Loucy (cell line): ENCODE results near the gene LMO7.

Experiments used
- H2AFZ ChIP-seq: fragments of 200-600 bp; sonication (generic); 2 replicates; pipeline ENCODE4 v1.6.0; 2016; ENCODE audit warnings: antibody characterized with exemption, mild to moderate bottlenecking, low read length, moderate library complexity
- H3F3A ChIP-seq: fragments of 200-600 bp; 2 replicates; pipeline ENCODE4 v1.6.0; 2016; ENCODE audit warnings: antibody characterized with exemption, low read depth, mild to moderate bottlenecking
- H3K27me3 ChIP-seq: fragments of 200-600 bp; sonication (generic); 2 replicates; pipeline ENCODE4 v1.6.1; 2014; ENCODE audit warnings: low read length, mild to moderate bottlenecking; ENCODE audit not compliant: insufficient read depth, poor library complexity, severe bottlenecking
- H3K36me3 ChIP-seq: fragments of 200-600 bp; sonication (generic); 2 replicates; pipeline ENCODE4 v1.6.1; 2016; ENCODE audit warnings: low read length; ENCODE audit not compliant: insufficient read depth
- H3K4me1 ChIP-seq: fragments of 200-600 bp; sonication (generic); 2 replicates; pipeline ENCODE4 v1.5.1; 2014; ENCODE audit warnings: low read length, mild to moderate bottlenecking; ENCODE audit not compliant: insufficient read depth, poor library complexity, severe bottlenecking
- H3K4me2 ChIP-seq: fragments of 200-600 bp; sonication (generic); 2 replicates; pipeline ENCODE4 v1.6.0; 2014; ENCODE audit warnings: antibody characterized with exemption, low read length, low read depth, mild to moderate bottlenecking; ENCODE audit not compliant: poor library complexity, severe bottlenecking
- H3K4me3 ChIP-seq: fragments of 200-600 bp; sonication (generic); 2 replicates; pipeline ENCODE4 v1.5.1; 2014; ENCODE audit warnings: low read length, mild to moderate bottlenecking, mixed read lengths; ENCODE audit not compliant: poor library complexity, severe bottlenecking
- H3K79me2 ChIP-seq: fragments of 200-600 bp; sonication (generic); 2 replicates; pipeline ENCODE4 v1.6.1; 2014; ENCODE audit warnings: low read length; ENCODE audit not compliant: insufficient read depth
- H3K9ac ChIP-seq: fragments of 200-600 bp; sonication (generic); 2 replicates; pipeline ENCODE4 v1.6.0; 2014; ENCODE audit warnings: mild to moderate bottlenecking, low read depth, low read length, moderate library complexity; ENCODE audit not compliant: poor library complexity, severe bottlenecking
- H3K9me2 ChIP-seq: fragments of 200-600 bp; sonication (generic); replicated peaks from 2 replicates; pipeline ENCODE4 v1.6.1; 2016; ENCODE audit warnings: low read depth, low read length, mixed read lengths
- H3K9me3 ChIP-seq: fragments of 200-600 bp; sonication (generic); 2 replicates; pipeline ENCODE4 v1.6.1; 2014; ENCODE audit warnings: mild to moderate bottlenecking, antibody characterized with exemption, low read length, low read depth; ENCODE audit not compliant: insufficient read depth
- H4K20me1 ChIP-seq: fragments of 200-600 bp; sonication (generic); 2 replicates; pipeline ENCODE4 v1.6.0; 2014; ENCODE audit warnings: antibody characterized with exemption, low read length, mild to moderate bottlenecking; ENCODE audit not compliant: insufficient read depth, poor library complexity, severe bottlenecking
- EZH2phosphoT487 ChIP-seq: fragments of 200-600 bp; IDR thresholded peaks from 2 replicates; pipeline ENCODE4 v1.6.1; 2018; ENCODE audit warnings: antibody characterized with exemption, mild to moderate bottlenecking, moderate library complexity, borderline replicate concordance
- TF ChIP-seq, protein P1 (sequence below): fragments of 200-600 bp; sonication (generic); conservative IDR thresholded peaks from 2 replicates; pipeline ENCODE4 v1.5.1; 2014; ENCODE audit warnings: mild to moderate bottlenecking, antibody characterized with exemption, low read length

LMO7 gene

DNA sequence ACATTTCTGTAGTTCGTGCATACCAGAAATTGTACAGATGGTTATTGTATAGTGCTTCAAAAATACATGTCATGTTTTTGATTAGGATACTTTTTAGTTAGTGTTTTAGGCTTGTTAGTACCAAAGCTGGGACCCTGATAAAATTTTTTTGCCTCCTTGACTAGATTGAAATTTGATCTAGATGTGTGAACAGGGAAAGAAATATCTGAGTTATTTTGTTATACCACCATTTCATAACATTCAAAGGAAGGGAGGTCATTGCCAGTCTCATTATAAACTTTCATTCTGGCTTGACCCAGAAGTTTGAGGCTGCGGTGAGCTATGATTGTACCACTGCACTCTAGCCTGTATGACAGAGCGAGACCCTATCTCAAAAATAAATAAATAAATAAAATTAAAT lies 9.0 kb downstream of the LMO7 start:
- TF ChIP-seq EZH2phosphoT487, result no peak
- TF ChIP-seq, protein P1, sequence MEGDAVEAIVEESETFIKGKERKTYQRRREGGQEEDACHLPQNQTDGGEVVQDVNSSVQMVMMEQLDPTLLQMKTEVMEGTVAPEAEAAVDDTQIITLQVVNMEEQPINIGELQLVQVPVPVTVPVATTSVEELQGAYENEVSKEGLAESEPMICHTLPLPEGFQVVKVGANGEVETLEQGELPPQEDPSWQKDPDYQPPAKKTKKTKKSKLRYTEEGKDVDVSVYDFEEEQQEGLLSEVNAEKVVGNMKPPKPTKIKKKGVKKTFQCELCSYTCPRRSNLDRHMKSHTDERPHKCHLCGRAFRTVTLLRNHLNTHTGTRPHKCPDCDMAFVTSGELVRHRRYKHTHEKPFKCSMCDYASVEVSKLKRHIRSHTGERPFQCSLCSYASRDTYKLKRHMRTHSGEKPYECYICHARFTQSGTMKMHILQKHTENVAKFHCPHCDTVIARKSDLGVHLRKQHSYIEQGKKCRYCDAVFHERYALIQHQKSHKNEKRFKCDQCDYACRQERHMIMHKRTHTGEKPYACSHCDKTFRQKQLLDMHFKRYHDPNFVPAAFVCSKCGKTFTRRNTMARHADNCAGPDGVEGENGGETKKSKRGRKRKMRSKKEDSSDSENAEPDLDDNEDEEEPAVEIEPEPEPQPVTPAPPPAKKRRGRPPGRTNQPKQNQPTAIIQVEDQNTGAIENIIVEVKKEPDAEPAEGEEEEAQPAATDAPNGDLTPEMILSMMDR, result no peak
- H3K36me3 ChIP-seq, result no peaks in the 10 kb centered on the region
- no peaks in the 10 kb centered on the region for H3K4me1 ChIP-seq
- no peaks in the 10 kb centered on the region for H3K27me3 ChIP-seq
- no peak overlapping the region for H2AFZ ChIP-seq
- H3K9me3 ChIP-seq, result no peaks in the 10 kb centered on the region
- no peak overlapping the region for H3K9ac ChIP-seq
- no peaks in the 10 kb centered on the region; the same call in 1 of the 2 replicates for H3K79me2 ChIP-seq
- no peaks in the 10 kb centered on the region for H3F3A ChIP-seq
- H3K4me2 ChIP-seq, result no peak overlapping the region
- H3K4me3 ChIP-seq, result no peak overlapping the region
- no peaks in the 10 kb centered on the region for H4K20me1 ChIP-seq
- no peaks in the 10 kb centered on the region for H3K9me2 ChIP-seq

DNA sequence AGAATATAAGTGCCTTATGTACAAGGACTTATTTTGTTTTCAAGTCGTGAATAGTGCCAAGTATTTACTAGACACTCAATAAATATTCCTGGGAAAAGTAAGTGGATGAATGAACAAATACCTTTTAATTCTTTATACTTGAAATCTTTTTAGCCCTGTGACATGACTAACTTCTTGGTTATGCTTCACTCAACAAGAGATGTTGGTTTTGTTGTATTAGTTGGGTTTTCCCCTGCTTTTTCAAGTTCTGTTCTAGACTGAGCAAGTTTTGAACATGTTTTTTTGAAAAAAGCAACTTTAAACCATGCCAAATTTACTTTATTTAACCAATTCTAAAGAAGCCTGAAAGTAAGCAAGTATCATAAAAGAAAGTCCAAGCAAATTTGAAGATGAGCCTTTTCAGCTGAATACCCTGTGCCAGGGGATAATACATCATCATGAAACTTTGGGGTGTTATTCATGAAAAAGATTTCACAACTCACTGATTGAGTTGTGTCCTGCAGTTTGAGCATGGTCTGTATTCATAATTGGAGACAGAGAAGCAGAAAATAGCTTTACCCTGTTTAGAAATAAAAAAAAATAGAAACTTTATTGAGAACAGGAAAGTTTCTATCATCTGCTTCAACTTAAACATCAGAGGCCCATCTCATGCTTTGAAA lies 11.1 kb downstream of the LMO7 start:
- Histone ChIP-seq H3F3A (no peaks in the 10 kb centered on the region), H2AFZ (no peak overlapping the region), H3K27me3 (no peaks in the 10 kb centered on the region), H3K36me3 (no peaks in the 10 kb centered on the region), H3K79me2 (no peaks in the 10 kb centered on the region; the same call in 1 of the 2 replicates), H3K4me1 (peaks cover 2% of the 10 kb centered on the region), H3K4me2 (no peak overlapping the region), H3K9me3 (no peaks in the 10 kb centered on the region), H4K20me1 (no peaks in the 10 kb centered on the region), H3K9me2 (no peaks in the 10 kb centered on the region), H3K9ac (no peak overlapping the region), H3K4me3 (no peak overlapping the region)
- TF ChIP-seq, protein P1, result no peak
- TF ChIP-seq EZH2phosphoT487, result no peak

DNA sequence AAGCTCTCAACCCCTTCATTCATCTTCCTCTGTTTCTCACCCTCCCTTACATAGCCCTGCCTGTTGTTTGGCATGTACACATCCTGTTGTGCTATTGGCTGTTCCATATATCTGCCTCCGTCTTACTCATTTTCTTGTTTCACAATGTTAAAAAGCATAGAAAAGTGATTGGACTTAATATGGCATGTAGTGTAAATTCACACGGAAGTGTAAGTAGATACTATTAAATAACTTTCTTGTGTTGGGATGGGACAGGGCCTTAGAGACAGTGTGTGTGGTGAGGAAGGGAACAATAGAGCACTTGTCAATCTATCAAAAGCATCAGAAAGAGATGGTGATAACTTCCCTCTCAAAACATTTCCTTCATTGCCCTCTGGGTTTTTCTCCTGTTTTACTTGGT lies 12.3 kb downstream of the LMO7 start:
- H4K20me1 ChIP-seq, result no peaks in the 10 kb centered on the region
- no peaks in the 10 kb centered on the region for H3K36me3 ChIP-seq
- no peak overlapping the region for H3K4me3 ChIP-seq
- H3K27me3 ChIP-seq, result no peaks in the 10 kb centered on the region
- no peaks in the 10 kb centered on the region for H3K9me3 ChIP-seq
- H3K9ac ChIP-seq, result no peak overlapping the region
- no peaks in the 10 kb centered on the region for H3K9me2 ChIP-seq
- H3K79me2 ChIP-seq, result no peaks in the 10 kb centered on the region; the same call in 1 of the 2 replicates
- no peak overlapping the region for H3K4me2 ChIP-seq
- TF ChIP-seq, protein P1, result no peak
- TF ChIP-seq EZH2phosphoT487, result no peak
- peaks cover 4% of the 10 kb centered on the region for H3K4me1 ChIP-seq
- H3F3A ChIP-seq, result no peaks in the 10 kb centered on the region
- H2AFZ ChIP-seq, result no peak overlapping the region
